GM12878 (cell line): ENCODE results near the gene DKKL1. TPM values are rescaled to one million over a fixed set of nuclear protein-coding genes. Genes with fewer than 3 reads are reported as not detected.
"Not testable (repeated sequence)": the region's sequence is repeated elsewhere in the genome, so short reads cannot be mapped to it uniquely, and the experiment has no call there.

Experiments used
- ATAC-seq: fragments of 200-7000 bp; cut with Tn5 transposase; 3 replicates; pipeline ENCODE4 v1.9.1; 2020; ENCODE audit warnings: mild to moderate bottlenecking, moderate library complexity
- BruUV-seq: library from RNA; stranded (reverse); fragments of 400-500 nt; replicated peaks from 2 replicates; lab custom pipeline; 2021; lab: Mats Ljungman, UMichigan
- CTCF ChIA-PET: fragments of 300-600 bp; sonication (Branson Sonifier 250); formaldehyde crosslinking; extraction: SDS; loops from one replicate; lab custom pipeline; 2021; ENCODE audit warnings: inconsistent platforms; lab: Yijun Ruan, JAX
- POLR2A ChIA-PET: fragments of 350-600 bp; formaldehyde crosslinking; extraction: SDS; loops from one replicate; lab custom pipeline; 2021; ENCODE audit warnings: inconsistent platforms; lab: Charles Lee
- RAD21 ChIA-PET: fragments of 300-600 bp; sonication (Branson Sonifier 250); formaldehyde crosslinking; loops from one replicate; lab custom pipeline; 2023; ENCODE audit warnings: antibody characterized with exemption; ENCODE audit not compliant: unreplicated experiment; lab: Charles Lee
- SMC1A ChIA-PET: fragments of 300-600 bp; sonication (Branson Sonifier 250); formaldehyde crosslinking; loops from one replicate; lab custom pipeline; 2023; ENCODE audit not compliant: unreplicated experiment, uncharacterized antibody; lab: Charles Lee
- DNase-seq: peaks from one replicate; pipeline ENCODE4 v3.0.0-alpha.2; 2011; ENCODE audit warnings: low read depth, low spot score
- FAIRE-seq: peaks from 3 replicates; lab custom pipeline; 2011; peaks lifted over from hg19 to GRCh38; lab: Jason Lieb, UNC
- H2AFZ ChIP-seq: 2 replicates; pipeline ENCODE4 v1.6.0; 2011; ENCODE audit warnings: low read depth, low read length, control low read depth; ENCODE audit not compliant: control insufficient read depth
- H3K27ac ChIP-seq: 2 replicates; pipeline ENCODE4 v1.5.1; 2011; ENCODE audit warnings: control low read depth; ENCODE audit not compliant: control insufficient read depth, insufficient read depth
- H3K27me3 ChIP-seq, 2 experiments: replicated peaks in 1 of 2; 2 replicates each; pipeline versions ENCODE4 v1.6.0 to v1.6.1; 2011; ENCODE audit warnings: low read length in 1 of 2; ENCODE audit not compliant: control insufficient read depth in 2 of 2, insufficient read depth in 2 of 2
- H3K36me3 ChIP-seq, 2 experiments: 2 replicates each; pipeline ENCODE4 v1.5.1; 2011; ENCODE audit warnings: low read length in 1 of 2; ENCODE audit not compliant: control insufficient read depth in 2 of 2, insufficient read depth in 2 of 2
- H3K4me1 ChIP-seq: 2 replicates; pipeline ENCODE4 v1.6.1; 2011; ENCODE audit warnings: mild to moderate bottlenecking, low read length, moderate library complexity, mixed read lengths; ENCODE audit not compliant: control insufficient read depth, insufficient read depth
- H3K4me2 ChIP-seq: 2 replicates; pipeline ENCODE4 v1.6.0; 2011; ENCODE audit warnings: control low read depth; ENCODE audit not compliant: control insufficient read depth, insufficient read depth
- H3K4me3 ChIP-seq: fragments of 200-600 bp; sonication (generic); 2 replicates; pipeline ENCODE4 v1.5.1; 2016
- H3K79me2 ChIP-seq: 2 replicates; pipeline ENCODE4 v1.6.0; 2011; ENCODE audit warnings: low read length; ENCODE audit not compliant: control insufficient read depth, insufficient read depth
- H3K9ac ChIP-seq: 2 replicates; pipeline ENCODE4 v1.8.0; 2011; ENCODE audit warnings: low read length, control low read depth, mixed read lengths; ENCODE audit not compliant: control insufficient read depth, insufficient read depth
- H3K9me3 ChIP-seq: replicated peaks from 3 replicates; pipeline ENCODE4 v1.5.1; 2011; ENCODE audit warnings: mild to moderate bottlenecking, low read length; ENCODE audit not compliant: control insufficient read depth, insufficient read depth
- H4K20me1 ChIP-seq: 2 replicates; pipeline ENCODE4 v1.6.0; 2011; ENCODE audit not compliant: control insufficient read depth, insufficient read depth
- PAX5 ChIP-seq: IDR thresholded peaks from 2 replicates; pipeline ENCODE4 v1.6.1; 2011; ENCODE audit warnings: low read depth, low read length, borderline replicate concordance
- TBL1XR1 ChIP-seq: IDR thresholded peaks from 2 replicates; pipeline ENCODE4 v1.6.1; 2012; ENCODE audit warnings: low read depth, low read length, improper control_type of control experiment
- WGBS: methylation state at CpG from one replicate; pipeline ENCODE4 v1.1.6; 2016; ENCODE audit warnings: low lambda C conversion rate; ENCODE audit not compliant: insufficient replicate concordance, insufficient coverage; ENCODE audit errors: missing lambda C conversion rate; 5-methylcytosine and 5-hydroxymethylcytosine counted together
- in situ Hi-C: fragments of 300-500 bp; cut with MboI; formaldehyde crosslinking; loops from 9 replicates; pipeline ENCODE4 v1.14.3; 2018; ENCODE audit warnings: mixed read lengths
- intact Hi-C: fragments of 100-400 bp; cut with micrococcal nuclease; formaldehyde crosslinking; loops from one replicate; pipeline ENCODE4 v1.14.2; 2022; ENCODE audit not compliant: unreplicated experiment
- polyA plus RNA-seq, 11 experiments: library from polyadenylated mRNA; depleted of rRNA in 4 of 11; unstranded in 6 of 11; stranded (reverse) in 5 of 11; fragments of >200 nt; fragmentation: Nextera tagmentation in 4 of 11; fragmentation: Illumina TruSeq in 1 of 11; extraction: Ambion mirVana in 4 of 11; extraction: Trizol in 1 of 11; gene quantifications; 1 replicate in 1 of 11; 2 replicates in 10 of 11; pipeline versions ENCODE4 v1.2.1 to v1.2.3, GENCODE V29; 2011 to 2016; ENCODE audit warnings: inconsistent platforms in 2 of 11, missing spikeins in 2 of 11, low read depth in 1 of 11
- total RNA-seq, 4 experiments: library from RNA; depleted of rRNA in 3 of 4; stranded (reverse); fragments of >200 nt in 3 of 4; fragmentation: Illumina TruSeq in 1 of 4; extraction: Trizol in 1 of 4; gene quantifications; 2 replicates each; pipeline versions ENCODE4 v1.2.1 to v1.2.3, GENCODE V29; 2013 to 2021

The DKKL1 gene
- total and polyA plus RNA-seq, 10 of the 15 experiments (the other 5 are each of a cell fraction or from before 2014, with no cell fraction given), result not detected

DNA sequence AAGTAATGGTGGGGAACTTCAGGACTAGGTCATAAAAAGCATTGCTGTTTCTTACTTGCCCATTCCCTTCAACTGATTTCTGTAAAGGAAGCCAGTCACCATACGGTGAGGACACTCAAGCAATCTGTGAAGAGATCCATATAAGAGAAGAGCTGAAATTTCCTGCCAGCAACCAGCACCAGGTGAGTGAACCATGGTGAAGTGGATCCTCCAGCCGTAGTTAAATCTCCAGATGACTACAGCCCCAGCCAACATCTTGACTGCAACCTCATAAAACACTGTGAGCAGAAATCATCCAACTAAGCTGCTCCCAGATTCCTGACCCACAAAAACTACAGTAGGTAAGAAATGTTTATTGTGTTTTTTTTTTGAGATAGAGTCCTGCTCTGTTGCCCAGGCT, 34.9 kb upstream of the DKKL1 start:
- Histone ChIP-seq H3K4me2 (peak overlapping the region; percentile 95), H3K79me2 (peaks cover 3% of the 10 kb centered on the region; the same call in 1 of the 2 replicates), H3K27ac (peak overlapping the region; percentile 87), H3K9ac (peak overlapping the region; percentile 2), H3K4me3 (peak overlapping the region; percentile 7; the same call in 1 of the 2 replicates), H4K20me1 (no peaks in the 10 kb centered on the region), H3K9me3 (no peaks in the 10 kb centered on the region; the same call in 2 of the 3 replicates), H3K27me3 (no peaks in the 10 kb centered on the region), H3K4me1 (peaks cover 67% of the 10 kb centered on the region), H3K36me3 (no peaks in the 10 kb centered on the region), H2AFZ (peak overlapping the region; percentile 78)
- intact Hi-C loops (loop anchor here (2.0 kb wide), 2 partner anchors 102 to 168 kb away; partner anchors contain the start of gene RPS11), in situ Hi-C loops (no loop called here)
- ChIA-PET RAD21 (interaction anchor here (0.6 to 1.7 kb wide), 4 partner anchors 11 to 710 kb away, joined by 3 to 7 read pairs (median 4); partner anchors contain the start of gene RPL18), POLR2A (interaction anchor here (0.8 to 4.5 kb wide), 2 partner anchors 12 to 367 kb away, joined by 3 to 44 read pairs; no protein-coding TSS in a partner anchor), SMC1A (interaction anchor here (0.6 to 2.5 kb wide), 4 partner anchors 12 to 600 kb away, joined by 4 to 13 read pairs (median 4); no protein-coding TSS in a partner anchor), CTCF (interaction anchor here (0.7 to 2.7 kb wide), 9 partner anchors 9 to 144 kb away, joined by 3 to 21 read pairs (median 11); partner anchors contain the start of gene ALDH16A1)
- ATAC-seq (no peak), DNase-seq (no peak), FAIRE-seq (no peak)
- 19% methylated on average over 2 of the region's 2 CpGs for WGBS
- TF ChIP-seq PAX5 (no peak), TBL1XR1 (no peak)
- no TSS peak for BruUV-seq

DNA sequence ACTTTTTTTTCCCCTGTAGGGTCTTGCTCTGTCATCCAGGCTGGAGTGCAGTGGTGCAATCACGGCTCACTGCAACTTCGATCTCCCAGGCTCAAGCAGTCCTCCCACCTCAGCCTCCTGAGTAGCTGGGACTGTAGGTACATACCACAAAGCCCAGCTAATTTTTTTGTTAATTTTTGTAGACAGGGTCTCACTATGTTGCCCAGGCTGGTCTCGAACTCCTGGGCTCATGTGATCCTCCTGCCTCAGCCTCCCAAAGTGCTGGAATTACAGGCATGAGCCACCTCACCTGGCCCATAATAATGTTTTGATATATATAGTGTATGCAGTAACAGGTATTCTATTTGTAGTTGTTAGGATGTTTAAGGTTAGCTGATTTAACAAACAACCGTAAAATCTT, 32.5 kb upstream of the DKKL1 start:
- Histone ChIP-seq H3K4me3 (peak overlapping the region; percentile 50), H3K9ac (peak overlapping the region; percentile 28; the same call in 1 of the 2 replicates), H3K27ac (peak overlapping the region; percentile 87), H2AFZ (peak overlapping the region; percentile 68), H3K79me2 (peaks cover 20% of the 10 kb centered on the region), H3K4me2 (peak overlapping the region; percentile 87), H3K4me1 (peaks cover 82% of the 10 kb centered on the region)
- in situ Hi-C loops, ATAC-seq, H3K36me3 ChIP-seq, H3K27me3 ChIP-seq, DNase-seq, H3K9me3 ChIP-seq, BruUV-seq, FAIRE-seq, H4K20me1 ChIP-seq: not testable (repeated sequence)
- ChIA-PET RAD21 (interaction anchor here (0.9 to 2.1 kb wide), 8 partner anchors 9 to 435 kb away, joined by 3 to 13 read pairs (median 4); partner anchors contain the start of genes ALDH16A1 and AP2A1), POLR2A (interaction anchor here (0.6 to 4.5 kb wide), 9 partner anchors 8 to 967 kb away, joined by 3 to 44 read pairs (median 4); partner anchors contain the start of genes ALDH16A1, PIH1D1, SYNGR4 and TMEM143), CTCF (interaction anchor here (0.6 to 3.9 kb wide), 10 partner anchors 9 to 1025 kb away, joined by 3 to 22 read pairs (median 5); no protein-coding TSS in a partner anchor), SMC1A (interaction anchor here (0.8 to 2.1 kb wide), 6 partner anchors 10 to 76 kb away, joined by 3 to 11 read pairs (median 3); no protein-coding TSS in a partner anchor)
- WGBS, result under 1% methylated on average over 4 of the region's 4 CpGs
- intact Hi-C loops, result loop anchor here (5.0 kb wide), 2 partner anchors 121 to 141 kb away; partner anchors contain the start of genes ALDH16A1, FLT3LG and PIH1D1
